Measurements from ENCODE around the gene THBS2. TPM values are rescaled to one million over a fixed set of nuclear protein-coding genes. Genes with fewer than 3 reads are reported as not detected.

Gene THBS2
- total RNA-seq, 2 donors from 2014 or later = 0.93 to 0.99 TPM

DNA sequence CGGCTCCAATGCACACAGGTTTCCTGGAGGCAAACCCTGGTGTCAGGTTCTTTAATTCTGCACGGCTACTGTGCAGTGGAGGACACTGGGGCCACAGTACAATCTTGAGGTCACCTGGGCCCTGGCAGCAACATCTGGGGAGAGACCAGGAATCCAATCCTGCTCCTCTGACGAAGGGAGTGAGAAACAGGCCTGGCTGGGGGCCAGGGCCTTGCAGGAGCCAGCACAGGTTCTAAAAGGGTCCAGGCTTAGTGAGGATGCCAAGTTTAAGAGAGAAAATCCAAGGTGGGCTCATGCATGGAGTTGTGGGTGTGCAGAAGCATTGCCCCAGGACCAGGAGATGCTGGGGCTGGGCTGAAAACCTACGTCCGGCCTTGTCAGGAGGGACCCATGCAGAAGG, 12.6 kb upstream of the THBS2 start:
- no peaks in the 10 kb centered on the region for H3K36me3 ChIP-seq (ENCODE audit: control insufficient read depth, insufficient read depth, low read length)
- Mint-ChIP-seq H3K27me3 (ENCODE audit: insufficient read depth) (peaks cover 3% of the 10 kb centered on the region), H3K9me3 (no peaks in the 10 kb centered on the region), H3K4me1 (peaks cover 19% of the 10 kb centered on the region), H3K4me3 (no peak overlapping the region), H3K36me3 (ENCODE audit: low read depth) (no peaks in the 10 kb centered on the region), H3K27ac (no peak overlapping the region)
- TF ChIP-seq, protein P1, sequence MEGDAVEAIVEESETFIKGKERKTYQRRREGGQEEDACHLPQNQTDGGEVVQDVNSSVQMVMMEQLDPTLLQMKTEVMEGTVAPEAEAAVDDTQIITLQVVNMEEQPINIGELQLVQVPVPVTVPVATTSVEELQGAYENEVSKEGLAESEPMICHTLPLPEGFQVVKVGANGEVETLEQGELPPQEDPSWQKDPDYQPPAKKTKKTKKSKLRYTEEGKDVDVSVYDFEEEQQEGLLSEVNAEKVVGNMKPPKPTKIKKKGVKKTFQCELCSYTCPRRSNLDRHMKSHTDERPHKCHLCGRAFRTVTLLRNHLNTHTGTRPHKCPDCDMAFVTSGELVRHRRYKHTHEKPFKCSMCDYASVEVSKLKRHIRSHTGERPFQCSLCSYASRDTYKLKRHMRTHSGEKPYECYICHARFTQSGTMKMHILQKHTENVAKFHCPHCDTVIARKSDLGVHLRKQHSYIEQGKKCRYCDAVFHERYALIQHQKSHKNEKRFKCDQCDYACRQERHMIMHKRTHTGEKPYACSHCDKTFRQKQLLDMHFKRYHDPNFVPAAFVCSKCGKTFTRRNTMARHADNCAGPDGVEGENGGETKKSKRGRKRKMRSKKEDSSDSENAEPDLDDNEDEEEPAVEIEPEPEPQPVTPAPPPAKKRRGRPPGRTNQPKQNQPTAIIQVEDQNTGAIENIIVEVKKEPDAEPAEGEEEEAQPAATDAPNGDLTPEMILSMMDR (conservative IDR thresholded peaks at IDR 0.05) = no peak
- WGBS, 2 experiments (ENCODE audit: insufficient coverage in 1 of 2, insufficient read length in 1 of 2) = 91 to 98% methylated on average over 5 of the region's 5 CpGs
- no peak for DNase-seq
- H3K9me3 ChIP-seq (ENCODE audit: control insufficient read depth, low read length) = no peaks in the 10 kb centered on the region
- no peaks in the 10 kb centered on the region for H3K27me3 ChIP-seq (ENCODE audit: control insufficient read depth, insufficient read depth, low read length, poor library complexity, severe bottlenecking)
- no peak overlapping the region for H3K4me3 ChIP-seq (ENCODE audit: low read length)
- H3K4me1 ChIP-seq (ENCODE audit: control insufficient read depth, insufficient read depth, low read length) = peaks cover 10% of the 10 kb centered on the region
- no peak overlapping the region for H3K9ac ChIP-seq (ENCODE audit: extremely low read depth, low read length, poor library complexity, severe bottlenecking)
- H3K27ac ChIP-seq (ENCODE audit: low read depth, low read length) = no peak overlapping the region

DNA sequence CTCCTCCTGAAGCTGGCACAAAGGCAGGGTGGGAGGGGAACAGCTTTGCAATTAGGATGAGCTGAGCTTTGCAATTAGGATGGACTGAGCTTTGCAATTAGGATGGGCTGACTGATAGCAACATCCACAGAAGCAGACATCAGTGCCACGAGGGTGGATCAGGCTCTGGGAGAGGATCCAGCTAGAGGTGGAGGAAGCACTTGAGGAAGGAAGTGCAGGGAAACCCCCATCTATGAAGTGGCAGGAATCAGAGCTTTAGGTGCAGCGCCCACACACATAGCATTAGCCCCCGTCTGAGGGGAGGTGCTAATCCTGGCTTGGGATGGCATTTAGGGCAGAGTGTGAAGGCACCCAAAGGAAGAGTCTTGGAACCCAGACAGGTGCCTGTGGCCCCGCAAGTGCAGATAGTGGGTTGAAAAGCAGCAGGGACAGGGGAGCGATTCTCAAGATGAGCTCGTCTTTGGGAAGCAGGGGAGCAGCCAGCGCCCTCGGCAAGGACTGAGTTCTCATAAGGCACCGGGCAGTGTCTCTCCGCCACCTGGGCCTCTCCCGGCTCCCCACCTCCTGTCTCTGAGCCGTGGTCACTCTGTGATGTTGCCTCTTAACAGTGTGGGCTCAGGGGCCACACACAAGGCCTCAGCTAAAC, 12.0 kb upstream of the THBS2 start:
- H3K4me1 ChIP-seq (ENCODE audit: control insufficient read depth, insufficient read depth, low read length) = peaks cover 7% of the 10 kb centered on the region
- DNase-seq = no peak
- Mint-ChIP-seq H3K27ac (no peak overlapping the region), H3K4me3 (no peak overlapping the region), H3K27me3 (ENCODE audit: insufficient read depth) (peaks cover 3% of the 10 kb centered on the region), H3K9me3 (no peaks in the 10 kb centered on the region), H3K4me1 (peaks cover 13% of the 10 kb centered on the region), H3K36me3 (ENCODE audit: low read depth) (no peaks in the 10 kb centered on the region)
- H3K4me3 ChIP-seq (ENCODE audit: low read length) = no peak overlapping the region
- no peak overlapping the region for H3K9ac ChIP-seq (ENCODE audit: extremely low read depth, low read length, poor library complexity, severe bottlenecking)
- H3K27me3 ChIP-seq (ENCODE audit: control insufficient read depth, insufficient read depth, low read length, poor library complexity, severe bottlenecking) = no peaks in the 10 kb centered on the region
- TF ChIP-seq, protein P1 (conservative IDR thresholded peaks at IDR 0.05) = no peak
- H3K9me3 ChIP-seq (ENCODE audit: control insufficient read depth, low read length) = no peaks in the 10 kb centered on the region
- no peak overlapping the region for H3K27ac ChIP-seq (ENCODE audit: low read depth, low read length)
- no peaks in the 10 kb centered on the region for H3K36me3 ChIP-seq (ENCODE audit: control insufficient read depth, insufficient read depth, low read length)
- 83 to 84% methylated on average over 8 to 12 of the region's 12 CpGs for WGBS, 2 experiments (ENCODE audit: insufficient coverage in 1 of 2, insufficient read length in 1 of 2)

DNA sequence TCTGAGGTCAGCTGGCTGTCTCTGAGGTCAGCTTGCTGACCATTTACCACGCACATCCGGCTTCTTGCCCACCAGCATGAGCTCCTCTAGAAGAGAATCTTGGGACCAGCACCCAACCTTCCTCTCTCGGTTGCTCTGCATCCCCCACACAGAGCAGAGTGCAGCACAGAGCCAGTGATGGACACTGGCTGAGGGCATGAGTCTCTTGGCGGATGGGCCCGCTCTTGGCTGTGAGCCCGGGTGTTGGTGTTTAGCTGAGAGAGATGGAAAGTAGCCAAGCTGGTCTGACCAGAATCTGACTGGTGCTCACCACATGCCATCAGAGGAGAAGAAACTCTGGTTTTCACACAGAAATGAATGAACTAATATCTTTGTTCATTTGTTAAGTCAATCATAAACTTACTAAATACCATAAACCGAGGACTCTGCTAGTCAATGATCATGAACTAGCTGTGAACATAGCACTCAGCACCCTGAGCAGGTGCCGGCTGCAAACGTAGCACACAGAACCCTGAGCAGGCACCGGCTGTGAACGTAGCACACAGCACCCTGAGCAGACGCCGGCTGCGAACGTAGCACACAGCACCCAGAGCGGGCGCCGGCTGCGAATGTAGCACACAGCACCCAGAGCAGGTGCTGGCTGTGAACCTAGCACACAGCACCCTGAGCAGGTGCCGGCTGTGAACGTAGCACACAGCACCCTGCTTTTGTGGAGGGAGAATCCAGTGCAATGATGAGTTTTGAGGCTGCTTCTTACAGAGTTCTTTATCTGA, 10.4 kb upstream of the THBS2 start:
- no peak overlapping the region for H3K9ac ChIP-seq (ENCODE audit: extremely low read depth, low read length, poor library complexity, severe bottlenecking)
- H3K36me3 ChIP-seq (ENCODE audit: control insufficient read depth, insufficient read depth, low read length) = no peaks in the 10 kb centered on the region
- TF ChIP-seq, protein P1 (conservative IDR thresholded peaks at IDR 0.05) = no peak
- Mint-ChIP-seq H3K27ac (no peak overlapping the region), H3K36me3 (ENCODE audit: low read depth) (no peaks in the 10 kb centered on the region), H3K27me3 (ENCODE audit: insufficient read depth) (peaks cover 3% of the 10 kb centered on the region), H3K9me3 (no peaks in the 10 kb centered on the region), H3K4me1 (no peaks in the 10 kb centered on the region), H3K4me3 (no peak overlapping the region)
- no peak overlapping the region for H3K4me3 ChIP-seq (ENCODE audit: low read length)
- no peaks in the 10 kb centered on the region for H3K9me3 ChIP-seq (ENCODE audit: control insufficient read depth, low read length)
- no peaks in the 10 kb centered on the region for H3K27me3 ChIP-seq (ENCODE audit: control insufficient read depth, insufficient read depth, low read length, poor library complexity, severe bottlenecking)
- H3K4me1 ChIP-seq (ENCODE audit: control insufficient read depth, insufficient read depth, low read length) = no peaks in the 10 kb centered on the region
- no peak overlapping the region for H3K27ac ChIP-seq (ENCODE audit: low read depth, low read length)
- 90 to 91% methylated on average over 8 to 21 of the region's 21 CpGs for WGBS, 2 experiments (ENCODE audit: insufficient coverage in 1 of 2, insufficient read length in 1 of 2)
- DNase-seq = no peak
